Fibroblast of mammary gland (primary cell): ENCODE measurements around the gene PMM1.
"Not testable (repeated sequence)": the region's sequence is repeated elsewhere in the genome, so short reads cannot be mapped to it uniquely, and the experiment has no call there.

ENCODE experiments used
- DNase-seq: peaks from one replicate; pipeline ENCODE4 v3.0.0-alpha.2; 2010; ENCODE audit warnings: low read depth
- H3K4me3 ChIP-seq: 2 replicates; pipeline ENCODE4 v1.5.1; 2011; ENCODE audit warnings: low read depth, mild to moderate bottlenecking, low read length, moderate library complexity; ENCODE audit not compliant: control insufficient read depth
- TF ChIP-seq, protein P1 (sequence below): conservative IDR thresholded peaks from 2 replicates; pipeline ENCODE4 v1.5.1; 2011; ENCODE audit warnings: low read depth, low read length, inconsistent platforms; ENCODE audit not compliant: control insufficient read depth, insufficient read depth

Gene PMM1

DNA sequence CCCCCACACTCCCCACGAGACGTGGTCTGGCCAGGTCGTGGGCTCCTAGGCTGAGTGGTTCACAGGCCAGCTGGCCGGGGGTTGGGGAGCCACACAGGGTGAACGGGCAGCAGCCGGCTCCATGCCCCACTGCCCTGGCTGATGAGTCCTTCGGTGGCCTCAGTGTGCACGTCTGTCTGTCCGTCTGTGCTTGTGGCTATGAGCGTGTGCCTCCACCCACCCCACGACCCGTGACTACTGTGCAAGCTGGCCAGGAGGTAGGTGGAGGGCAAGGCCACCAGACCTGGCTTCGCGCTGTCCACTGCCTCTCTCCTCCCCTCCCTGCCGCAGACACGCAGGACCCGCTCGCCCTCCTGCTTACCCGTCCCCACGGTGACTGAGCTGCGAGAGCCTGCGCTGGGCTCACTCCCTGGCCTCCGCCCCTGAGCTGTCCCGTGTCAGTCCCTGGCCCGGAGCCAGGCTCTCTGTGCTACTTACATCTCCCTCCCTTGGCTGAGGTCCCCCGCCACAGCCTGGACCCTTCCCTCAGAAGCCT is 14.7 kb downstream of the PMM1 start:
- no peak overlapping the region for H3K4me3 ChIP-seq
- peak; percentile 36 for DNase-seq
- TF ChIP-seq, protein P1, sequence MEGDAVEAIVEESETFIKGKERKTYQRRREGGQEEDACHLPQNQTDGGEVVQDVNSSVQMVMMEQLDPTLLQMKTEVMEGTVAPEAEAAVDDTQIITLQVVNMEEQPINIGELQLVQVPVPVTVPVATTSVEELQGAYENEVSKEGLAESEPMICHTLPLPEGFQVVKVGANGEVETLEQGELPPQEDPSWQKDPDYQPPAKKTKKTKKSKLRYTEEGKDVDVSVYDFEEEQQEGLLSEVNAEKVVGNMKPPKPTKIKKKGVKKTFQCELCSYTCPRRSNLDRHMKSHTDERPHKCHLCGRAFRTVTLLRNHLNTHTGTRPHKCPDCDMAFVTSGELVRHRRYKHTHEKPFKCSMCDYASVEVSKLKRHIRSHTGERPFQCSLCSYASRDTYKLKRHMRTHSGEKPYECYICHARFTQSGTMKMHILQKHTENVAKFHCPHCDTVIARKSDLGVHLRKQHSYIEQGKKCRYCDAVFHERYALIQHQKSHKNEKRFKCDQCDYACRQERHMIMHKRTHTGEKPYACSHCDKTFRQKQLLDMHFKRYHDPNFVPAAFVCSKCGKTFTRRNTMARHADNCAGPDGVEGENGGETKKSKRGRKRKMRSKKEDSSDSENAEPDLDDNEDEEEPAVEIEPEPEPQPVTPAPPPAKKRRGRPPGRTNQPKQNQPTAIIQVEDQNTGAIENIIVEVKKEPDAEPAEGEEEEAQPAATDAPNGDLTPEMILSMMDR: no peak

- no peak overlapping the region for H3K4me3 ChIP-seq
- TF ChIP-seq, protein P1: no peak
- DNase-seq: no peak
These were observed 16.0 kb downstream of the PMM1 start for GRCh38 chr22:41573677-41574076.

DNA sequence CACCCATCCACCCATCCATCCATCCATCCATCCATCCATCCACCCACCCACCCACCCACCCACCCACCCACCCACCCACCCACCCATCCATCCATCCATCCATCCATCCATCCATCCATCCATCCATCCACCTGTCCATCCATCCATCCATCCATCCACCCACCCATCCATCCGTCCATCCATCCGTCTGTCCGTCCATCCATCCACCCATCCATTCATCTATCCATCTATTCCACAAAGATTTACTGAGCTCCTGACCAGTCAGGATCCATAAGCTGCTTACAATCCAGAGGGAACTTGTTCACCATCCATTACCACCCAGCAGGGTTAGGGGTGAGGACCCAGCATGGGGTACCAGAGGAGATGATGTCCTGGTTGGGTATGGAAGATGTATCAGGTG is 17.3 kb downstream of the PMM1 start:
- H3K4me3 ChIP-seq, DNase-seq: not testable (repeated sequence)

DNA sequence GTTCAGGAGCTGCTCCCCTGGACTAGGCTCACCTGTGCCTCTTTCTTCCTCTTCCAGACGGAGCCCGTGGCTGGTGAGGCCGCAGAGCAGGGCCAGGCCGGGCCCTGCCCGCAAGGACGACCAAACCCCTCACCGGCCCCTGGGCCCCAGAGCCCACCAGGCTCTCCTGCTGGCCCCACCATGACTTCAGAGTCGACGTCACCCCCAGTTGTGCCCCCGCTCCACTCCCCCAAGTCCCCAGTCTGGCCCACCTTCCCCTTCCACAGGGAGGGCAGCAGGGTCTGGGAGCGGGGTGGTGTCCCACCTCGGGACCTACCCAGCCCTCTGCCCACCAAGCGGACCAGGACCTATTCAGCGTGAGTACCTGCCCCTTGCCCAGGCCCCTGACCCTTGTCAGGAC is 17.9 kb downstream of the PMM1 start:
- TF ChIP-seq, protein P1: no peak
- no peak for DNase-seq
- H3K4me3 ChIP-seq: no peak overlapping the region

- DNase-seq: no peak
These were observed 19.4 kb downstream of the PMM1 start for GRCh38 chr22:41570221-41570620.

GRCh38 chr22:41568811-41569210 is 20.8 kb downstream of the PMM1 start:
- no peak for DNase-seq
- H3K4me3 ChIP-seq: no peak overlapping the region
- TF ChIP-seq, protein P1: no peak

More at GRCh38 chr22:41570221-41570620, 19.4 kb downstream of the PMM1 start:
- no peak overlapping the region for H3K4me3 ChIP-seq
- TF ChIP-seq, protein P1: no peak

- TF ChIP-seq, protein P1: no peak
- no peak overlapping the region for H3K4me3 ChIP-seq
- no peak for DNase-seq
These were observed 22.2 kb downstream of the PMM1 start for GRCh38 chr22:41567512-41567768.
